ENCODE measurements around the gene FOXJ1.

Gene FOXJ1

GRCh38 chr17:76140661-76141211, 309 bp downstream of the FOXJ1 start:
- no peak for DNase-seq (ENCODE audit: low read depth, low spot score)

- no peak for DNase-seq (ENCODE audit: low read depth, low spot score)
Observed at GRCh38 chr17:76139801-76140660, 1.0 kb downstream of the FOXJ1 start.

- no peak for DNase-seq (ENCODE audit: low read depth, low spot score)
Observed at GRCh38 chr17:76138896-76139752, 1.9 kb downstream of the FOXJ1 start.

- no peak for DNase-seq (ENCODE audit: low read depth, low spot score)
Observed at GRCh38 chr17:76138234-76138895, 2.7 kb downstream of the FOXJ1 start.

GRCh38 chr17:76137351-76138233, 3.5 kb downstream of the FOXJ1 start:
- DNase-seq (ENCODE audit: low read depth, low spot score): no peak

GRCh38 chr17:76137001-76137350, 4.1 kb downstream of the FOXJ1 start:
- no peak for DNase-seq (ENCODE audit: low read depth, low spot score)

- no peak for DNase-seq (ENCODE audit: low read depth, low spot score)
Observed at GRCh38 chr17:76136276-76137000, 4.6 kb downstream of the FOXJ1 start.

- DNase-seq (ENCODE audit: low read depth, low spot score): no peak
Observed at GRCh38 chr17:76135810-76136188, 5.2 kb downstream of the FOXJ1 start.

- no peak for DNase-seq (ENCODE audit: low read depth, low spot score)
Observed at GRCh38 chr17:76134911-76135809, 5.9 kb downstream of the FOXJ1 start.

GRCh38 chr17:76132574-76133338, 8.3 kb downstream of the FOXJ1 start:
- DNase-seq (ENCODE audit: low read depth, low spot score): no peak

GRCh38 chr17:76131692-76132573, 9.1 kb downstream of the FOXJ1 start:
- DNase-seq (ENCODE audit: low read depth, low spot score): no peak

GRCh38 chr17:76131051-76131691, 9.9 kb downstream of the FOXJ1 start:
- no peak for DNase-seq (ENCODE audit: low read depth, low spot score)

- no peak for DNase-seq (ENCODE audit: low read depth, low spot score)
Observed at GRCh38 chr17:76130473-76130872, 10.6 kb downstream of the FOXJ1 start.

- DNase-seq (ENCODE audit: low read depth, low spot score): no peak
Observed at GRCh38 chr17:76125922-76126321, 15.1 kb downstream of the FOXJ1 start.

GRCh38 chr17:76125391-76125675, 15.7 kb downstream of the FOXJ1 start:
- DNase-seq (ENCODE audit: low read depth, low spot score): no peak

GRCh38 chr17:76124582-76125390, 16.3 kb downstream of the FOXJ1 start:
- DNase-seq (ENCODE audit: low read depth, low spot score): no peak

Measured in iPS DF 19.7 (cell line).